Hepatocyte (in vitro differentiated cells): ENCODE data around the gene PDLIM7. TPM values are rescaled to one million over a fixed set of nuclear protein-coding genes. Genes with fewer than 3 reads are reported as not detected.

ENCODE experiments used
- DNase-seq: peaks from one replicate; pipeline ENCODE4 v3.0.0-alpha.2; 2016; ENCODE audit warnings: low spot score
- H2AFZ ChIP-seq: fragments of 200-600 bp; sonication (generic); 2 replicates; pipeline ENCODE4 v1.6.0; 2016; ENCODE audit warnings: antibody characterized with exemption, mild to moderate bottlenecking
- H3K27ac ChIP-seq: fragments of 200-600 bp; sonication (generic); 2 replicates; pipeline ENCODE4 v1.5.1; 2016; ENCODE audit warnings: mild to moderate bottlenecking
- H3K27me3 ChIP-seq: fragments of 200-600 bp; sonication (generic); 2 replicates; pipeline ENCODE4 v1.6.1; 2016
- H3K36me3 ChIP-seq: fragments of 200-600 bp; sonication (generic); replicated peaks from 2 replicates; pipeline ENCODE4 v1.5.1; 2016; ENCODE audit warnings: low read depth; ENCODE audit not compliant: insufficient read depth
- H3K4me1 ChIP-seq: fragments of 200-600 bp; sonication (generic); 2 replicates; pipeline ENCODE4 v1.5.1; 2016; ENCODE audit warnings: mild to moderate bottlenecking, moderate library complexity; ENCODE audit not compliant: insufficient read depth
- H3K4me2 ChIP-seq: fragments of 200-600 bp; sonication (generic); 2 replicates; pipeline ENCODE4 v1.6.0; 2016
- H3K4me3 ChIP-seq: fragments of 200-600 bp; sonication (generic); 2 replicates; pipeline ENCODE4 v1.5.1; 2016; ENCODE audit warnings: mild to moderate bottlenecking
- H3K79me2 ChIP-seq: fragments of 200-600 bp; sonication (generic); 2 replicates; pipeline ENCODE4 v1.6.0; 2017; ENCODE audit warnings: mild to moderate bottlenecking
- H3K9me2 ChIP-seq: fragments of 200-600 bp; sonication (generic); replicated peaks from 2 replicates; pipeline ENCODE4 v1.6.0; 2017; ENCODE audit warnings: mild to moderate bottlenecking; ENCODE audit not compliant: insufficient read depth
- H3K9me3 ChIP-seq: fragments of 200-600 bp; sonication (generic); 2 replicates; pipeline ENCODE4 v1.5.1; 2016; ENCODE audit warnings: low read depth, mild to moderate bottlenecking
- H4K20me1 ChIP-seq: fragments of 200-600 bp; sonication (generic); 2 replicates; pipeline ENCODE4 v1.6.0; 2016; ENCODE audit warnings: mild to moderate bottlenecking; ENCODE audit not compliant: insufficient read depth, poor library complexity, severe bottlenecking
- CTCF ChIP-seq: fragments of 200-600 bp; sonication (generic); IDR thresholded peaks from 2 replicates; pipeline ENCODE4 v1.5.1; 2016; ENCODE audit warnings: antibody characterized with exemption, mild to moderate bottlenecking; ENCODE audit not compliant: poor library complexity
- EZH2 ChIP-seq: fragments of 200-600 bp; sonication (generic); IDR thresholded peaks from 2 replicates; pipeline ENCODE4 v1.6.1; 2016; ENCODE audit warnings: antibody characterized with exemption, mild to moderate bottlenecking, borderline replicate concordance
- EZH2phosphoT487 ChIP-seq: fragments of 200-600 bp; sonication (generic); IDR thresholded peaks from one replicate; pipeline ENCODE4 v1.6.1; 2018; ENCODE audit warnings: antibody characterized with exemption, mild to moderate bottlenecking, low read depth, moderate library complexity; ENCODE audit not compliant: unreplicated experiment, severe bottlenecking
- WGBS: methylation state at CpG from one replicate; pipeline ENCODE4 v1.1.6; 2016; ENCODE audit warnings: low lambda C conversion rate; ENCODE audit errors: missing lambda C conversion rate; 5-methylcytosine and 5-hydroxymethylcytosine counted together
- polyA plus RNA-seq: library from polyadenylated mRNA; unstranded; fragments of >200 nt; fragmentation: Nextera tagmentation; extraction: Ambion mirVana; gene quantifications from 2 replicates; pipeline ENCODE4 v1.2.1, GENCODE V29; 2016
- total RNA-seq: library from RNA; depleted of rRNA; stranded (reverse); fragments of >200 nt; gene quantifications from 2 replicates; pipeline ENCODE4 v1.2.3, GENCODE V29; 2014

The PDLIM7 gene
- total and polyA plus RNA-seq, 2 experiments from 2014 or later, result 57.1 to 143 TPM

DNA sequence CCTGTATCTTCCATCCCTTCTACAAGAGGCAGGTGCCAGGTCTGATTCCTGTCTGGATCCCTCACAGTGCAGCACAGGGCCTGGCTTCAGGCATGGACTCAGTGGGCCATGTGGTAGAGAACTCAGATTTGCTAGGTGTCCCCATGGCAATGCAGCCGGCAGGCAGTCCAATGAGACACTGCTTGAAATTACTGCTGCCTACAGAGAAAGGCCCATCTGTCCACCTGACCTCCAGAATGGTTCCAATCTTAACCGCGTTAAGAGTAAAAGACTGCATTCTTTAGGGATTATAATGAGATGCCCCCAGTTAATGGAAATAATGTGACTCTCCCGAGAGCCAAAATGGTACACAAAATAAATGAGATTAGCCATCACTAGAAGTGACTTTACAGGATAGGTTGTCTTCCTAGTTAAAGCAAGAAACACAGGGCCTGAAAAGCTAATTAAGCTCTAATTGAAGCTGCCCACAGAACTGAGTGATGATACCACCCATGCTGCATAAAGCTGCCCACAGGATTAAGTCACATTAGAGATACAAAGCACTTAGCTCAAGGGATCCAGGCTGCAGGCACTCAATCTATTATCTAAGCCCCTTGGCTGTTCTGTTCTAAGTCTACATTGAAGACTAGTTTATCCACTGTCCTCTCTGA lies 45.5 kb upstream of the PDLIM7 start:
- Histone ChIP-seq H3K27me3 (no peaks in the 10 kb centered on the region), H2AFZ (no peak overlapping the region), H3K9me2 (no peaks in the 10 kb centered on the region), H3K27ac (no peak overlapping the region), H4K20me1 (peaks cover 24% of the 10 kb centered on the region), H3K9me3 (no peaks in the 10 kb centered on the region), H3K79me2 (peaks cover 81% of the 10 kb centered on the region), H3K4me2 (no peak overlapping the region), H3K4me1 (peaks cover 23% of the 10 kb centered on the region), H3K4me3 (no peak overlapping the region), H3K36me3 (no peaks in the 10 kb centered on the region)
- 63% methylated on average over 4 of the region's 4 CpGs for WGBS
- DNase-seq, result no peak
- TF ChIP-seq EZH2phosphoT487 (no peak), CTCF (no peak), EZH2 (no peak)

- Histone ChIP-seq H3K4me2 (no peak overlapping the region), H3K27ac (no peak overlapping the region), H3K79me2 (peaks cover 82% of the 10 kb centered on the region), H3K4me3 (no peak overlapping the region), H3K36me3 (no peaks in the 10 kb centered on the region), H3K9me2 (no peaks in the 10 kb centered on the region), H3K9me3 (no peaks in the 10 kb centered on the region), H3K4me1 (peaks cover 19% of the 10 kb centered on the region), H3K27me3 (no peaks in the 10 kb centered on the region), H4K20me1 (peaks cover 11% of the 10 kb centered on the region), H2AFZ (no peak overlapping the region)
- 80% methylated on average over 3 of the region's 3 CpGs for WGBS
- no peak for DNase-seq
- no peak for TF ChIP-seq CTCF
- no peak for TF ChIP-seq EZH2phosphoT487
- TF ChIP-seq EZH2, result no peak
Observed at GRCh38 chr5:177540438-177540837, 43.0 kb upstream of the PDLIM7 start.

DNA sequence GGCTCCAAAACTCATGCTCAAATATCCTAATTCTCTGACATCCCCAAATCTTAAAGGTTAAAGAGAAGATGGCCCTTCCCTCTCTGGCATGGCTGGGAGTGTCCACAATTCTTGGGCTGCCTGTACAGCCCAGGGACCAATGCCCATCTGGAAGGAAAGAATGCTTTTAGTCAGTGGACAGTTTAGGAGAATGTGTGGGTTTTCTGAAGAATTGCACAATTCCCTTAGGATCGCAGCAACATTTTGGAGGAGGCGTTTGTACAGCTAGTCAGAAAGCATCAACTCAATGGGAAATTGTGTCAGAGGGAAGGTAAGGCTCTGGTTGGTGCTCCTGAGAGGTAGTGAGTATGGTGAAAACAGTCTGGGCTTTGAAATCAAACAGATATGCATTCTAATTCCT lies 42.0 kb upstream of the PDLIM7 start:
- no peak overlapping the region for H2AFZ ChIP-seq
- no peaks in the 10 kb centered on the region for H3K9me2 ChIP-seq
- WGBS, result 86% methylated on average over 2 of the region's 2 CpGs
- peaks cover 4% of the 10 kb centered on the region for H4K20me1 ChIP-seq
- H3K79me2 ChIP-seq, result peaks cover 82% of the 10 kb centered on the region
- H3K9me3 ChIP-seq, result no peaks in the 10 kb centered on the region
- no peak overlapping the region for H3K4me3 ChIP-seq
- H3K36me3 ChIP-seq, result no peaks in the 10 kb centered on the region
- H3K27me3 ChIP-seq, result no peaks in the 10 kb centered on the region
- DNase-seq, result no peak
- TF ChIP-seq EZH2 (no peak), EZH2phosphoT487 (no peak), CTCF (no peak)
- H3K27ac ChIP-seq, result no peak overlapping the region
- peaks cover 19% of the 10 kb centered on the region for H3K4me1 ChIP-seq
- no peak overlapping the region for H3K4me2 ChIP-seq
